DMS153 treated with DMSO at 0.1 percent for 48 hours (cell line): ENCODE measurements around the gene DLGAP4.

Source experiments
- DNase-seq: peaks from one replicate; lab custom pipeline; 2025; ENCODE audit not compliant: unreplicated experiment; lab: John Stamatoyannopoulos, UW

Gene DLGAP4

GRCh38 chr20:36273414-36274180 is 32.5 kb upstream of the DLGAP4 start:
- DNase-seq, result no peak

GRCh38 chr20:36274181-36274841 is 31.8 kb upstream of the DLGAP4 start:
- DNase-seq, result no peak

DNA sequence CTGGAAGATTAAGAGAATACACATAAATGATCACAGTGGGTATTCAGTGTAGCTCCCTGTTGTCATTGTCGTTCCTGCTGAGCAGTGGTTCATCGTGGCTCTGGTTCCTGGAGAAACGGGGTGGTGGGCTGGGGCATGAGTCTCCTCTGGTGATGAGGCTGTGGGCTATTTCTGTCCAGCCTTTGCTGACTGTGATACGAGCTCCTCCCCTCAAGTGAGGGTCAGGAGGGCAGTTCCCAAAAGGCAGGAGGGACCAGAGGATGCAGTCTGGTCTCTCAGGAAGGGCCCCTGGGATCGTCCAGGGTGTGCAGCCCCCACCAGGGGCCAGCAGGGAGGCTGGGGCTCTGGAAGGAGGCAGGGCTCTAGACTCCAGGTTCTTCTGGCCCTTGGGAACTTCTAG is 31.1 kb upstream of the DLGAP4 start:
- no peak for DNase-seq

DNA sequence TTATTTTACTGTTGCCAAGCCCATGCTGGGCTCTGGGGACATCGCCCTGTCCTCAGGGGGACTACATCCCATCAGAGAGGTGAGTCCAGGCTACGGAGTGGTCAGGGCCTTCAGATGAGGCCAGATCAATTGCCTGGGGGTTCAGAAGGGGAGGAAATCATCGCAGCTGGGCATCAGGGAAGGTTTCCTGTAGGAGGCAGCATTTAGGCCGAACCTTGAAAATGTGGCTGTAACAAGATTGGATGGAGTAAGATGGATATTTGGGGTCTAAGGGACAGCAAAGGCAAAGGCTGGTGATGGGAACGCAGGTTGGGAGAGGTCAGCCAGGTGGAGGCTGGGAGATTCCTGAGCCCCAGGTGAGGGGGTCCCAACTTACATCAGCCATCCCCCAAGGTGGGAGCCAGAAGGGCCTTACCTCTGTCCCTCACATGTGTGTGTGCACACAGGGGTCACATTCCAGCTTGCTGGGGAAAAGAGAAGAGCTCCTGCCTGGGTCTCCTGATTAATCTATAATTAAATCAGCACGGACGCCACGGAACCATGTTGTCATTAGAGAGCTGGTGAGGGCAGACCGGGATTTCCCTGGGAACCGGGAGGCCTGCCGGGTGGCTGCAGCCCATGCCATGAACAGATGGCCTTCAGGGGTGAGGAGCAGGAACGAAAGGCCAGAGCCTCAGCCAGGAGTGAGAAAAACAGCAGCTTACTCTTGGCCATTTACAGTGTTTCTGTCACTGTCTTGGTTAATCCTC is 30.5 kb upstream of the DLGAP4 start:
- no peak for DNase-seq

GRCh38 chr20:36277546-36277945 is 28.6 kb upstream of the DLGAP4 start:
- no peak for DNase-seq

DNA sequence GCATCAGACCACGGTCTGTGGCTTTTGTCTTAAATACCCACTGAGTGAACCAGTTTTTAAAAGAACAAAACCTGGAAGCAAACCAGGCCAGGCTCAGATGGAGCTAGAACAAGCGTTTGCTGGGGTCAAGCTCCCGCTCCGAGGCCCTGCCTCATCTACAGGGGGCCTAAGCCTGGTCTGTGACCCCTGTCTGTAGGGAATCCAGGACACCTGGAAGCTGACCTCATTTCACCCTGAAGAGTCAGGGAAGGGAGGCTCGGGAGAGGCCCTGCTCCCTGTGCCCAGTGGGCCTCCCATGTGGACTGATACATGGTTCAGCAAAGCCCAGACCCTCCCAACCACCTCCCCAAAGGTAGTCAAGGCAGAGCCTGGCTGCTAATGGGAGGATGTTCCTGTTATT is 26.8 kb upstream of the DLGAP4 start:
- DNase-seq, result no peak

DNA sequence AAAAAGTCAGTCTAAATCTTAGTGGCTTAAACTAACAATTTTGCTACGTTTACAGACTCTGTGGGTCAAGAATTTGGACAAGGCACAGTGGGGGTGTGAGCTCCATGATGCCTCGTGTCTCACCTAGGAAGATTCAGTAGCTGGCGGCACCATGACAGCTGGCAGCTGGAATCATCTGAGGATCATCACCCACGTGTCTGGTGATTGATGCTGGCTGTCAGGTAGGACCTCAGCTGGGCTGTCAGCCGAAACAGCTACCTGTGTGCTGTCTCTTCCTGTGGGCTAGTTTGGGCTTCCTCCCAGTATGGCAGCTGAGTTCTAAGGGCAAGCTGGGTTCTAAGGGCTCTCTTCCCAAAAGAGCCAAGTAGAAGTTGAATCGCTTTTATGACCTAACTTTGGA is 26.4 kb upstream of the DLGAP4 start:
- no peak for DNase-seq

DNA sequence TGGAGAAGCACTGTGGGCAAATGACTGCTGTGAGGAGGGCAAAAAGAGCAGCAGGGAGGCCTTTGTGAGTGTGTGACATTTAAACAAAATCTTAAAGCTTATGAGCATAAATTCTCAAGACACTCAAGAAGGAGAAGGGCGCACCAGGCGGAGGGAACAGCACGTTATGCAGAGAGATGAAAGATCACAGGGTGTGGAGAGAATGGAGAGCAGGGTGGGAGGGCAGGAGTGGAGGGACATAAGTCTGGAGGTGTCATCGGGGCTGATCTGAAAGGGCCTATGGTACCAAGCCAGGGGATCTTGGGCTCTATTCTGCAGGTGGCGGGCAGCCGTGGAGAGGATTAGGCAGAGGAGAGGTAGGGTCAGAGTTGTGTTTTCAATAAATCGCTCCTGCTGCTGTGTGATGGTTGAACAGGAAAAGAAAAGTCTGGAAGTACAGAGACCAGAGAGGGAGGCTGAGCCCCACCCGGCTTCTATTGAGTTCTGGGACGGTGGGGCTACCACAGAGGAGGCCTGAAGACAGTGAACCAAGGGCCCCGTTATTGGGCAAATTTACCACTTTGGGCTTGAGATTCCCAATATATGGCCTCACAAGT is 24.3 kb upstream of the DLGAP4 start:
- DNase-seq, result no peak

DNA sequence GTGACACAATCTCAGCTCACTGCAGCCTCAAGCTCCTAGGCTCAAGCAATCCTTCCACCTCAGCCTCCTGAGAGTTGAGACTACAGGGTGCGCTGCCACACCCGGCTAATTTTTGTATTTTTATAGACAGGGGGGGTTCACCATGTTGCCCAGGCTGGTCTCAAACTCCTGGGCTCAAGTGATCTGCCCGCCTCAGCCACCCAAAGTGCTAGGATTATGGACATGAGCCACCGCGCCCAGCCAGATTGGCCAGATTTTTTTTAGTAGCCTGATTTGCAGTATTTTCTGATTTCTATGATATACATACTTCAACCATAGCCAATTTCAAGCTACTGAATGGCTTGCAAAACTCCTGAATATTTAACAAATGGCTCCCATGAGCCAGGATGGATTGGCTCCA is 21.4 kb upstream of the DLGAP4 start:
- no peak for DNase-seq

GRCh38 chr20:36285746-36286447 is 20.2 kb upstream of the DLGAP4 start:
- no peak for DNase-seq

DNA sequence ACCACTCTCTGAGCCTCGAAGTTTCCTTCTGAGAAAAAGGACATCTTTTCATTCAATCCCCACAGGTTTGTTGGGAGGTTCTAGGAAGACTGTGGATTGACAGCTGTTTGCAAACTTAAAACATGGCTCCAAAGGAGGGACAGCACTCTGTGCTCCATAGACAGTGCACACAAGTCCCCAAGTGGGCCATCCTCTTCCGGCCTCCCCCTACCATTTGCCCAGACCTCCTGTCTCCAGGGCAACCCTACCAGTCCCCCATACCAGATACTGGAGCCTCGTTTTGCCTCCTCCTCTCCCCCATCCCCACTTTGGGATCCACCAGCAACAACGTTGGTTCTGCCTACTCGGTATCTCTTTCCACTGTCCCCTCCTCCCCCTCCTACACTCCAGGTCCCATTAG is 8.5 kb upstream of the DLGAP4 start:
- no peak for DNase-seq

DNA sequence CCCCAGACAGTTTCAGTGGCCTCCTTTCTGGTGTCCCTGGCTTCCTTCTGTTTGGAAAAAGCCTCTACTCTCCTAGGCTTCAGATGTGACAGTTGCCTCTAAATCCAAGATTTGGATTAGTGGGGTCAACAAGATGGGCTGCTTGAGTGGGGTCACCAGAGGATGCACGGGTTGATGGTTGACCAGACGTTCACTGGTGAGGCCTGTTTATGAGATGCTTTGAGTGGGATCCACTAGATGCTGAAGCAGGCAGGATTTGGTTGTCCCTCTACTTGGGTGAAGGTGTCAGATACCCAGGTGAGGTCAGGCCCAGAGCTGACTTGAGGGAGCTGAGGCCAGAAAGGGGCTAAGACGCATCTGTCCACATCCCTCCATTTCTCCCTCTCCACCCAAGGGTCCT is 8.1 kb upstream of the DLGAP4 start:
- DNase-seq, result no peak

- no peak for DNase-seq
Observed at GRCh38 chr20:36298795-36299339, 7.3 kb upstream of the DLGAP4 start.

DNA sequence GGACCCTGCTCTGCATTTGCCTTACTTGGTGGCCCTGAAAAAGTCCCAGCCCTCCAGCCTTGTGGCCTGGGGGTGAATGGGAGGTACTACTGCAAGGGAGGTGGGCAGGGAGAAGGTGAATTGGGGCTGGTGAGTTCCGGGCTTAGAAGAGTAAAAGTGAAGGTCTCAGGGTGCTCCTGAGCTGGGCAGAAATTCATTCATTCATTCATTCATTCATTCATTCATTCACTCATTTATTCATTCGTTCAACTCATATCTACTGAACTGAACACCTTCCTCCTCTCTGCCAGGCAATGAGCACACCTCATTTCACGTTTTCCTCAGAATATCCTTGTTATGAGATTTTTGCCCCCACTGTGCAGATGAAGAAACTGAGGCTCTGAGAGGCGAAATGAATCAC is 6.7 kb upstream of the DLGAP4 start:
- no peak for DNase-seq

DNA sequence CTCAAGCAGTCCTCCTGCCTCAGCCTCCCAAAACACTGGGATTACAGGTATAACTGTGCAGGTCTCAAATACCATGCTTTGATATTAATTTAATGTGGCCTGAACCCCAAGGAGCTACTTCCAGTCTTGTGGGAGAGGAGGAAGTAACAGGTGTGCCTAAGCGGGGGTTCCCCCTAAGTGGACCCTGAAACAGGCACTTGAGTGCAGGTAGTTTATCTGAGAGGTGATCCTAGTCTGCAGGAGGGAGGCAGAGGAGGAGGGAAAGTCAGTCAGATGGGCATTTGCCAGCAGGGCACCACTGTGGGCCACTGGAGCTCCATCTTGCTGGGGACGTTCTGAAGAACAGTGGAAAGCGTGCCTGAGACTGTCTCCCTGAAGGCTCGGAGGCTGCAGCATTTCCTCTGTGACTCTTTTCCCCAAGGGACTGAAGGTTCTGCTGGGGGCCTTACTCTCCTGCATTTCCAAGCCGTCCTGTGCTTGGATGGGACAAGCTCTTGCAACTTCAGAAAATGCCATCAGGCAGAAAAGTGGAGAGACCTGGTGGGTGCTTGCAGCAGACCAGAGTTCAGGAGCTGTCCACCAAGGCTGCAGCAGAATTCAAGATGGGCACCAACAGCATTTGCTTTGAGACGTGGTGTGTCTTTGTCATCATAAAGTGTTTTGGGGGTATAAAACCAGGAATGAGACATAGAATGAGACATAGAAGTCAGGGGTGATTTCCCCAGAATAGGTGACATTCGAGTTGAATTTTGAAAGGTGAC is 4.6 kb upstream of the DLGAP4 start:
- no peak for DNase-seq

DNA sequence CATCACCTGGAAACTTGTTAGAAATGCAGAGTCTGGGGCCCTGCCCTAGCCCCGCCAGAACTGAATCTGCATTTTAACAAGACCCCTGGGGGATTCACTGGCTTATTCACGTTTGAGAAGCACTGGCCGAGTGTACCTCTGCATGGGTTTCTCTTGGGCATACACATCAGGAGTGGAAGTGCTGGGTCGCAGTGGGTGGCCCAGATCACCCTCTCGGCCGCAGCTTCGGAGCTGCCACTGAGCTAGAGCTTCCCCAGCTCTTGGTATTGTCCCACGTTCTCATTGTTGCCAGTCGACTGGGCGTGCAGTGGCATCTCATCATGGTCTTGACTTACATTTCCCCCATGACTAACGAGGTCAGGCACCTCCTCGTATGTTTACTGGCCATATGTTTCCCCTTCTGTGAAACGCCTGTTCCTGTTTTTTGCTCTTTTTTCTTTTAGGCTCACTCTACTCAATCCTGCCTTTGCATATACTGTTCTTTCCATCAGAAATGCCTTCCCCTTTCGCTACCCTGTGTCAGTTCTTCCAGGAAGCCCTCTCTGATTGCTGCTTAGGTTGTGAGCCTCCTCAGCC is 3.0 kb upstream of the DLGAP4 start:
- DNase-seq, result no peak

DNA sequence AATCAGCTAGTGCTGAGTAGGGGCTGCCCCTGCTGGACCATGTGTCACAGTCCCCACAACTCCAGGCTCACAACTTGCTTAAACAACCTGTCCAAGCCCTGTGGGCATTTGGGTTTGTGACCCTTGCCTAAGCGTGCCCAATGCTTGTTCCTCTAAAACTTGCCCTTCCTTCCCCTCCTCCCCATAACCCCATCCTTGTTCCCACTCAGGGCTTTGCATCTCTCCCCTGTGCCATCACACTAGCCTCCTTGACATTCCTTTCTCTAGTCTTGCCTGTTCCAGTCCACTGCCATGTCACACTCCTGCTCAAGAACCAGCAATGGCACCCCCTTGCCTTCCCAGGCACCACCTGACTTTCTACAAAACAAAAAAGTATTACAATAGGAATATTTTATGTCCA is 2.3 kb upstream of the DLGAP4 start:
- no peak for DNase-seq

GRCh38 chr20:36304786-36305495 is 1.2 kb upstream of the DLGAP4 start:
- DNase-seq, result no peak
